NCI-H446 (cell line): ENCODE data around the gene STK10.
"Not testable (repeated sequence)": the region's sequence is repeated elsewhere in the genome, so short reads cannot be mapped to it uniquely, and the experiment has no call there.

ENCODE experiments used
- DNase-seq, 2 experiments: peaks; one replicate each; lab custom pipeline; 2025; lab: John Stamatoyannopoulos, UW

The STK10 gene

DNA sequence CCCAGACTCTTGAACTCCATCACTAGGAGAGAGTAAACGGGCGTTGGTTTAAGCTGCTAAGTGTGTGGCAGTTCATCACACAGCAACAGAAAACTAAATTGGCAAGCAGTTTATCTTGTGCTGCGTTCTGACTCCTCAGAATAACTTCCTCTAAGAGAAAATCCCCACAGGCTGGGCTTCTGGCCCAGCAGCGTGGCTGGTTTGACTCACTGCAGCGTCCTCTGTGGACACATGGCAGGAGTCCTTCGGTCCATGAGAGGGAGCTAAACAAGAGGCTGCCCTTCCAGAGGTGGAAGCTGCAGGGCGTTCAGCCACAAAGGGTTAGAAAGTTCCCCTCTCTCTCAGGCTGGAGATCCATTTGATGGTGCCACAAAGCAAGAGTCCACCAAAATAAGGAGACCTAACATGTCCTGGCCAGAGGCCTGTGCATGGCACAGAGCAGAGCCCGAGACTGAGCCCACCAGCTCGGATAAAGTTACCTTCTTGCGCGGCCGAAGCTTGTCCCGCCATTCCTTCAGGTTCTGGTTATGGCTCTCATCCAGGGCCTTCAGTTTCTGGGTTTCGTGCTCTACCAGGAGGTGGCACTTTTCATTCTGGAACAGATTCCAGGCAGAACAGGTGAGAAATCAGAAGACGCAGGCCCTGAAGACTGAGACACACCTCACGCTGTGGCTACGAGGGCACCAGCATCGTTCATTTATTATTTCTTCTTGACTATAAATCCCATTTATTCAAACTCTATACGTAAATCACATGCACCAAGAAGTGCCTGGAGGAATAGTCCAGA, 135.4 kb downstream of the STK10 start:
- DNase-seq: no peak

DNA sequence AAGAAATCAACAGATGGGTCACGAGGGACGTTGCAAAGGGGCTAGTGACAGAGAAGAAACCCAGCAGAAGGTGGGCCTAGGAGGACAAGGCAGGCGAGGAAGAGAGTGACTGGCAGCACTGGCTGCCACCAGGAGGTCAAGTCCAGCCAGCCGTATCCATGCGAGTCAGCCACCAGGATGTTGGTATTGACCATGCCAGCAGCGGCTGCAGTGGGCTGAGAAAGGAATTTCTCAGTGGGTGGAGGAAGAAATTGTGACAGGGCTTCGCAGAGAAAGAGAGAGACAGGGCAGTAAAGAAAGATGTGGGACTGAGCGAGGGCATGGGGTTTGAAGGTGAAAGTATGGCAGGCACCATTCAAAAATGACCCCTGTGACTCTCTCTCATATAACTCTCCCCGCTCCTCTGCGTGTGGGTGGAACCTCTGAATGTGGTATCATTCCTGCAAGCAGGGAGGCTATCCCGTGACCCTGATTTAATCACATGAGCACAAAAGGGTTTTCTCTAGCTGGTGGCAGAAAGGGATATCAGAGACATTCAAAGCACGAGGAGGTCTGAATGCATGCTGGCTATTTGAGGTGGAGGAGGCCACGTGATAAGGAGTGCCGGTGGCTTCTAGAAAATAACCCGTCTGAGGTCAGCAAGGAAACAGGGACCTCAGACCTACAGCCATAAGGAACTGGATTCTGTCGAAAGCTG, 136.2 kb downstream of the STK10 start:
- no peak for DNase-seq

DNA sequence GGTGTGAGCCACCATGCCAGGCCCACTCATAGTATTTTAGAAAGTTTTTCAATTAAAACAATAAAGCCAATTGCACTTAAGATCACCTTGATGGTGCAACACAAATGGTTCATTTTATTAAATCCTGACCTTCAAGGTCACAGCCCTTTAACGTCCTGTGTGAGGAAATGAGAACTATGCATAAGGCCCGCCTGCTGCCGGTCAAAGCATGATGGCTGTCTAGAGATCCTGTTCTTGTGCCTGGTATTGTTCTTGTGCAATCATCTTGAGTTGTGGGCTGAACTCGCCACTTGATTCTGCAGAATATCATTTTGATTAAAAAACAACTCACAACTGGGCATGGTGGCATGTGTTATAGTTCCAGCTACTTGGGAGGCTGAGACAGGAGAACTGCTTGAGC, 137.9 kb downstream of the STK10 start:
- no peak for DNase-seq

DNA sequence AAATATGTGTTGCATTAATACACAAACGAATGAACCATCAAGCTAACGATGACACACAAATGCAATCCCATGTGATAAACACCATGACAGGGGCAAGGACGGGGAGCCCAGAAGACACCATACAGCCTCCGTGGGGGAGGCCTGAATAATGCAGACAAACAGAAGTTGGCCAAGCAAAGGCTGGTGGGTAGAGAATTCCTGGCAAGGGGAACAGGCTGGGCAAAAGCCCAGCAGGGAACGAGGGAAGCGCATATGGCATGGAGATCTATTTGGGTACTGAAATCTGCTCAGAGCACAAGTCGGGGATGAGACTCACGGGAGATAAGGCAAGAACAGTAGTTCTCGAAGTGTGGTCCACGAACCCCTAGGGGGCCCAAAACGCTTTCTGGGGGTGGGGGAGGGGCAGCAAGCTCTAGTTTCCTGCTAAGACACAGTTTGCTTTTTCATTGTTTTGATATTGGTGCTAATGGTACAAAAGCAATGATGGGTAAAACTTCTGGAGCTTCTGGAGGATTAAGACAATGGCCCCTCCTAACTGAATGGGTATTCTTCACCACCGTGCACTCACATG, 138.7 kb downstream of the STK10 start:
- peak; percentile 45 to 86 for DNase-seq

DNA sequence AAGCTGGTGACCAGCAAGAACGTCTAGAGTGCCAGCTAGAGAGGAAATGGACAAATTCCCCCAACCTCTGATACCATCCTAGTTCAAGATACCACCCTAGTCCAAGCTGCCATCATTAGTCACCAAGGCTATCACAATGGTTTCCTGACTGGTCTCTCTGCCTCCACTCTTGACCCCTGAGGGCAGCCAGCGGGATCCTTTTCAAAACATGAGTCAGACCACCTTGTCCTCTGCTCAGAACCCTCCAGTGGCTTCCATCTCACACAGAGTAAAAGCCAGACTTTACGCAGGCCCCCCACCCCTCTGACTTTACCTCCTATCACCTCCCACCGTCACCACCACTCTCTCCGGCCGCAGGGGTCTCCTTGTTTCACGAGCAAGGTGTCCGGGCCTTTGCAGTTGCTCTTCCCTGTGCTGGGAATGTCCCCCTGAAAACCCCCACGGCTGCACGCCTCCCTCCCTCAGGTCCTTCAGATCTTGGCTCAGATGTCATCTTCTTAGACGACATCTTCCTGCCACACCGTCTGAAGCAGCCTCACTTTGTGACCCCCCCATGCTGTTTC, 139.4 kb downstream of the STK10 start:
- no peak for DNase-seq

DNA sequence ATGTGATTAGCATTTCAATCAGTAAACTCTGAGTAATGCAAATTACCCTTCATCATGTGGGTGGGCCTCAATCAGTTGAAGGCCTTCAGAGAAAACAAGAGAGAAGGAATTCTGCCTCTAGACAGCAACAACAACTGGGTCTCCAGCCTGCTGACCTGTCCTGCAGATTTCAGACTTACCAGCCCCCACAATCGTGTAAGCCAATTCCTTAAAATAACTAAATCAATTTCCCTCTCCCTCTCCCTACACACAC, 139.9 kb downstream of the STK10 start:
- no peak for DNase-seq

DNA sequence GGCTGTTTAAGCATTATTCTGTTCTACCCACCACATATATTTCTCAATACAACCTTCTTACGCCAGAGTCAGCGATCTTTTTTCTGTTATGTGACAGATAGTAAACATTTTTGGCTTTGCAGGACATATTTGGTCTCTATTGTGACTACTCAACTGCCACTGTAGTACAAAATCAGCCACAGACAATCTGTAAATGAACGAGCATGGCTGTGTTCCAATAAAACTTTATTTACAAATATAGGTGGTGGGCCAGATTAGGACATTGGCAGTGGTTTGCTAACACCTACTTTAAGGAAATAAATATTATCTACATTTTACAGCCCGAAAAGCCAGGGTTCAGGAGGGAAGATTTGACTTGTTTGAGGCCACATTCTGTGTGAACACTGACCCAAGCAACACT, 141.4 kb downstream of the STK10 start:
- no peak for DNase-seq

DNA sequence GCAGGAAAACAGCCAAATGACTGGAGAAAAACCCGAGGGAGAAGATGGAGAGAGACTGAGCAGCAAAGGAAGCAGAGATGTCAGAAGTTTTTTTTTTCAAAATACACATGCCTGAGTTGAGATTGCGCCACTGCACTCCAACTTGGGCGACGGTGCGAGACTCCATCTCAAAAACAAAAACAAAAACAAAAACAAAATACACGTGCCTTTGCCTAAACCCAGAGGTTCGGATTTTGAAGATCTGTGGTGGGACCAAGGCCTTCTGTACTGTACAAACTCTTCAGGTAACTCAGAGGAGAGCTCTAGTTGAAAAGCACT, 142.8 kb downstream of the STK10 start:
- DNase-seq: no peak

DNA sequence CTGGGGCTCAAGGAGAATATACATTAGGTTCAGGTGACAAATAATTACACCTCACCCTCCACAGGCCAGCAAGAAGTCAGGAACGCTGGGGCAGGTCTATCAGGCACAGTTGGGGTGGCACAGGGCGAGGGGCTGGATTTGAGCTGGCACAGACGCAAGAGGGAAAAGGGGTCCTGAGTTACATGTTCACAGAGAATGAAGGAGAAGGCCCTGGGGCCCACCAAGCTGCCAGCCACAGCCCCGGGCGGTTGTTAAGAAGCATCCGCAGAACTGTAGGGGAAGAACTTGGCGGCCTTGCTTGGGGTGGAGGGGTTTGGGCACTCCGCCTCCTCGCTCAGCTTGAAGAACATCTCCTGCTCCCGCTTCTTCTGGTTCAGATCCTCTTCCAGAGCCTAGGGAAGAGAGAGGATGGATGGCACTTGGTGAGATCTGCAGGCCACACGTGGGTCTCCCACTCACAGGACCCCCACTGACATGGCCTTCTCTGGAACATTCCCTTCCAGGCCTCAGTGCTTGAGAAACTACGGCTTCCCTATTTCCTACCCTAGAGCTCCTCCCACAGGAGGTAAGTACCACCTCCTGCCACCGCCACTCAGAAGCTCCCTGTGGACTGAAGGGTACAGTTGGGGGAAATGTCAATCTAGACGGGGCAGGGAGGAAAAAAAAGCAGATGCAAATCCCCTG, 143.3 kb downstream of the STK10 start:
- no peak for DNase-seq

DNA sequence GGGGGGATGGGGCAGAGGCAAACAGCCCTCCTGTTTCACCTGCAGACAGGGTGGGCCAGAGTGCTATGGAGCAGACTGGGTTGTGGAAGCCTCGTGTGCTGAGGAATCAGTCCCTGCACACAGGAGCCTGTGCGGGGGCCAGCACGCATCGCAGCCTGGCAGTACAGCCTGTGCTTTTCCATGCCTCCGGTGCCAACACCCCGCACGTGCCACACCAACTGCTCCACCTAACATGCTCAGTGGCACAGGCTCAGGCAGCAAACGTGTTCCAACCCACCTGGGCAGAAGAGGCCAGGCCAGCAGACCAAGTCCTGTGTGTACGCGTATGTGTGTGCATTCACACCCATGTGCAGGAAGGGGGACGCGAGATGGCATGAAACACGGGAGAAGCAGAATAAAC, 144.2 kb downstream of the STK10 start:
- no peak for DNase-seq

DNA sequence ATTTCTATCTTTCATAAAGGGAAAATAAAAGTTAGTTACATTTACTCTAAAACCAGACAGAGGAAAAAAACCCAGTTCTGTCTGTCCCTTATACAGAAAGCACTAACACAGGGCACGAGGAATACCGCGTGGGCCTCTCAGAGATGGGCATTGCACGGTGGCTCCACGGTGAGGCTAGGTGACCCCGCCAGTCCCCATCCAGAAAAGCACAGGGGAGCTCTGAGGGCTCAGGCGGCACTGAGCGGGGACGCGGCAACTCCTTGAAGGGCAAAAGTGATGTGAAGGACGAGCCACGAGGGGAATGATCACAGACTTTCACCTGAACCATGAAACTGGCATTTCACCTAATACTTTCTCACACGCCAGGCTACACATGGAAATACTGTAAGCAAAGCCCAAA, 145.8 kb downstream of the STK10 start:
- DNase-seq: no peak

DNA sequence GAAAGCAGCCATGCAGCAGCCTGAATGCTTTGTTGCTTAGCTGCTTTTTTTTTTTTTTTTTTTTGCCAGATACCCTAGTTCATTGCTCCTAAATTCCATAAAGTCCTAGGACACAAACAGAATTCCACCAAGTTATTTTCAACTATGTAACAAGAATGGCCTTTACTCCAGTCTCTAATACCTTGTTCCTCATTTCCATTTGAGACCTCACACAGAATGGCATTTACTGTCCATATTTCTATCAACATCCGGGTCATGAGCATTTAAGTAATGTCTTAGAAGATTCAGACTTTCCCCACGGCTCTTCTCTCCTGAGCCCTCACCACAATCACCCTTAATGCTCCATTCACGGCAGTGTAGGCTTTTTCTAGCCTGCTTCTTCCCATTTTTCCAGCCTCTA, 149.9 kb downstream of the STK10 start:
- no peak for DNase-seq

DNA sequence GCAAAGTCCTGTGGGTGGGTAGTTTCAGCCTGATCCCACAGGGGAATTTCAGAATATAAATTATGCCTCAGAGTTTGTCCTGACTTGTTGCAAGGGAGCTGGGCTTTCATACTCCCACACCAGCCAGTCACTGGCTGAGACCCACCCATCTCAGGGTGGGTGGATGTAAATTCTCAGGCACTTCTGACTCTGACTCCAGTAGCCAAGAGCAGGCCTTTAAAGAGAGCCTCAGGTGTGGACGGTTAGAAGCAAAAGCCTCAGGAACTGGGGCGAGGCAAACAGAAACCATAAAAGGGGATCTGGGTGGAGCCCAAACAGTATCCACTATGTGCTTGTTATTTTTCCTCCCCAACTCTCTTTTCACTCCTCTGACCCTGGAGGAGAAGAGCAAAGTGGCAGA, 153.0 kb downstream of the STK10 start:
- DNase-seq: no peak

DNA sequence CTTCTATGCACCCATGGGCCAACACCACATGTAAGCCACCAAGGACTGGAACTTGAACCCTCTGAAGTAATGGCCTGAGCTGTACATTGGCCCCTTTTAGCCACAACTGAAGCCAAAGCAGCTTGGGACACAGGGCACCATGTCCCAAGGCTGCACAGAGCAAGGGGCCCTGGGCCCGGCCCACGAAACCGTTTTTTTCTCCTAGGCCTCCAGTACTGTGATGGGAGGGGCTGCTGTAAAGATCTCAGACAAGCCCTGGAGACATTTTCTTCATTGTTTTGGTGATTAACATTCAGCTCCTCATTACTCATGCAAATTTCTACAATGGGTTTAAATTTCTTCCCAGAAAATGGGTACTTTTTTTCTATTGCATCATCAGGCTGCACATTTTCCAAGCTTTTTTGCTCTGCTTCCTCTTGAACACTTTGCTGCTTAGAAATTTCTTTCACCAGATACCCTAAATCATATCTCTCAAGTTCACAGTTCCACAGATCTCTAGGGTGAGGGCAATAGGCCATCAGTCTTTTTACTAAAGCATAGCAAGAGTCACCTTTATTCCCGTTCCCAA, 156.0 kb downstream of the STK10 start:
- DNase-seq: no peak

DNA sequence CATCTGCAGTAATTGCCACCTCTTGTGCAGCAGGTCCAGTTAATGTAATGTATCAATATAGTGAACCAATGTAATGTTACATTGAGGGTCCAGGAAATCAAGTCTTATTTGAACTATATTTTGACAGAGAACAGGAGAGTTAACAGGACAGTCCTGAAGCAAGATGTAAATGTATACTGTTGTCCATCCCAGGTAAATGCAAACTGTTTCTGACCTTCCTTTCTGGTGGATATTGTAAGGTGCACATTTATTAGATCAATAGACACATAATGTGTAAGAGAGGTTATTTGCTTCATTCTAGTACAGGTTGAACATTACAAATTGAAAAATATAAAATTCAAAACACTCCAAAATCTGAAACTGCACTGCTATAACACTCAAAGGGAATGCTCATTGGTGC, 158.1 kb downstream of the STK10 start:
- DNase-seq: no peak

DNA sequence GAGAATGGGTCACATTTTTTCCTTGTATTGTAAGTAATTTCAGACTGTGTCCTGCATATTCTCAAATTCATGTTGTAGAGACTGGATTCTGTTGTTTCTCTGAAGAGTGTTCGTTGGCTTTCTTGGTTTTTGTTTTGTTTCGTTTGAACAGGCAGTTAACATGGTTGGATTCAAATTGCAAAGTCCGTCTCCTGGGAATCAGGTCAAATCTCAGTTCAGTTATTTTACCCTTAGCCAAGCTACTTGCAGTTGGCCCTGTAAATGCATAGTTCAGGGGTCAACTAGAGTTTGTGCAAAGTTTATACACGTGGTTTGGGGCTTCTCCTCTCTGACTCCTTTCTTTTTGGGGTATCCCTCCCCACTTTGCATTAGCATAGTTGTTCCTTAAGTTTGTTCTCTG, 159.9 kb downstream of the STK10 start:
- no peak for DNase-seq

DNA sequence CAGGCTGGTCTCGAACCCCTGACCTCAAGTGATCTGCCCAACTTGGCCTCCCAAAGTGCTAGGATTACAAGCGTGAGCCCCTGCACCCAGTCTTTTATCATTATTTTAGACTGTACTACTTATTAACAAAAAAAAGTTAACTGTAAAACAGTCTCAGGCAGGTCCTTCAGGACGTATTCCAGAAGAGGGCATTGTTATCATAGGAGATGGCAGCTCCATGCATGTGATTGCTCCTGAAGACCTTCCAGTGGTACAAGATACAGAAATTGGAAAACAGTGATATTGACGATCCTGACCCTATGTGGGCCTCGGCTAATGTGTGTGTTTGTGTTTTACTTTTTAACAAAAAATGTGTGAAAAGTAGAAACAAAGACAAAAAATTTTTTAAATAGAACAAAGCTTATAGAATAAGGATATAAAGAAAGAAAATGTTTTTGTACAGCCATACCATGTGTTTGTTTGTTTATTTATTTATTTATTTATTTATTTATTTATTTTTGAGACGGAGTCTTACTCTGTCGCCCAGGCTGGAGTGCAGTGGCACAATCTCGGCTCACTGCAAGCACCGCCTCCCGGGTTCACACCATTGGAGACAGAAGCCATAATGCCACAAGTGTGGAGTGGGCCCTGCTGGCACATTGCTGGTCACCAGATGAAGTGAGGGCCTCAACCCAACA, 167.8 kb downstream of the STK10 start:
- not testable (repeated sequence) for DNase-seq

DNA sequence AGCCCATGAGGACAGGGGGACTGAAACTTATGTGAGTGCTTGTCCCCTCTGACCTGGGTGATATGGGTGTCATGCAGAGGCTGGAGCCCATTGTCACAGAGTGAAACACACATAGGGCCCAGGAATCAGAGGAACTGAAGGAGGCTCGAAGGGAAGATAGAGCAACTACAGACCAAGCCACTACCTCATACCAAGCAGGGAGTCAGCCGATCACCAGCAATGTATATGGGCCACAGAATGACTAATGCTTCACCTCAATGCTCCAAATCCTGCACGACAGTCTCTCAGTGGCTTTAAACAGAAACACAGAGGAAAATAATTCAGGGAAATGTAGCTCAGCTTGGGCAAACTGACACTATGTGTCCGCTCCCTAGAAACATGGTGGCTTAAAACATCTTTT, 172.7 kb downstream of the STK10 start:
- no peak for DNase-seq

DNA sequence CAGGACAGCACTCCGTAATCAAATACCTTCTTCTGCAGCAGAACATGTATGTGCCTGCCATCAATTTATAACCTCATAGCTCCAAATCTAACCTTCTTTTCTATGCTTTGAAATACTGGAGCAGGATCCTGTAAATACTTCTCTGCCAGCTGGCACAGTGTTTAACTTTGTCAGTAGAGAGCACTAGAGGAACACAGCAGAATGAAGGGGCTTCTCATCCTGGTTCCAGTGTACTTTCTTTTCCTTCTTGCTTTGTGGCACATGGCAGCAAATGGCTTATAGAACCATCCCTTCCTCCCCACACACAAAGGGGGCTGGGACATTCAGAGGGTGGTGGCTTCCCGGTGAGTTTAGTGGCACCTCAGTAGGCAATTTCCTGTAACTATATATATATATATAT, 177.7 kb downstream of the STK10 start:
- peak; percentile 12 to 13 for DNase-seq

DNA sequence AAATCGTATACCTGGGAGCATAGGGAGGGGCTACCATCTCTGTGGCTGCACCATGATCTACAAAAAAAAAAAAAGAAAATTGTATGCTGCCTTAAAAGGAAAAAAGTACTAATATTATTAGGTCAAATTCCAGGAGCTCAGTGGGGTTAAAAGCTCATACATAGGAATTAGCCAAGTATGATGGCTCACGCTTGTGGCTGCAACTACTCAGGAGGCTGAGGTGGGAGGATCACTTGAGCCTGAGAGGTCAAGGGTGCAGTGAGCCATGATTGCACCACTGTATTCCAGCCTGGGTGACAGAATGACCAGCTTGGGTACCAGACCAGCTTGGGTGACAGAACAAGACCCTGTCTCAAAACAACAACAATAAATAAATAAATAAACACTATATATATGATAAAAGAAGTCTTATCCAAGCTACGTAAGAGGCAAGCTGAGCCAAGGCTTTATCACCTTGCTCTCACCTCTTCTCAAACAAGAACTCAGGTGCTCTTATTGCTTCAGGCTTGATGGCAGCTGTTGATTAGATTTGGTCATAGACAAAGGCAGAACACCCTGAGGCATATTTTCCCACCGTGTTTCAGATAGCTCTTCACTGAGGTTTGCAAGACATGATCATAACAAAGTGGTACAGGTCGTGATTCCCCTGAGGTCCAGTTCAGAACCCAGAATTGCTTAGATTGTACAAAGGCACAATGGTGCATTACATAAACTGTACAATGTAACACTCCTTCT, 178.3 kb downstream of the STK10 start:
- DNase-seq: no peak

DNA sequence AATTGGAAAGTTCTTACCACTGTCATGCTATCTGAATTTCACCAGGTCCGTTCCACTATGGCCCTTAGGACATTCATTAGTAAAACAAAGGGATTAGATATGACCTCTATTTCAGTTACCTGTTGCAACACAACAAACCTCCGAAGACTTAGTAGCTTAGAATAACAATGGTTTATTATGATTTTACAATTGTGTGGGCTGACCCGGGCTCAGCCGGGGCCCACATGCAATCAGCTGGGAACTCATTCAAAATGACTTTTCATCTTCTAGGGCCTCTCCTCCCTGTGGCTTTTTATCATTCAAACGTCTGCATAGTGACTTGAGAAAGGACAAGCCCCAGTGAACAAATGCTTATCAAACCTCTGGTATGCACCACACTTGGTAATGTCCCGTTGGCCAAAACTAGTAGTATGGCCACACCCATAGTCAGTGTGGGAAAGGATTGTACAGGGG, 179.3 kb downstream of the STK10 start:
- no peak for DNase-seq
